PFSK-1 (cell line): ENCODE measurements around the gene TRIM13.

ENCODE experiments used
- POLR2AphosphoS5 ChIP-seq: IDR thresholded peaks from 2 replicates; pipeline ENCODE4 v1.6.1; 2012; ENCODE audit warnings: low read depth, mild to moderate bottlenecking, control low read depth, low read length, moderate library complexity
- REST ChIP-seq, 2 experiments: IDR thresholded peaks; 2 replicates each; pipeline versions ENCODE4 v1.6.1 to v1.8.0; 2011 to 2012; ENCODE audit warnings: low read depth in 2 of 2, low read length in 2 of 2, control low read depth in 1 of 2, inconsistent platforms in 1 of 2, mild to moderate bottlenecking in 1 of 2, moderate library complexity in 1 of 2; ENCODE audit not compliant: insufficient read depth in 1 of 2
- TAF1 ChIP-seq: IDR thresholded peaks from 2 replicates; pipeline ENCODE4 v1.6.1; 2012; ENCODE audit warnings: low read length, control low read depth, borderline replicate concordance; ENCODE audit not compliant: insufficient read depth

- TF ChIP-seq TAF1, result no peak
- no peak for TF ChIP-seq POLR2AphosphoS5
- TF ChIP-seq REST (IDR thresholded peaks at IDR 0.05; ENCODE audit: insufficient read depth in 1 of 2, low read depth in 2 of 2, low read length in 2 of 2), result no peak
Measured at GRCh38 chr13:50033725-50034124, 36.9 kb downstream of the TRIM13 start.
